ENCODE data around the gene ADAM22.

ADAM22 gene

DNA sequence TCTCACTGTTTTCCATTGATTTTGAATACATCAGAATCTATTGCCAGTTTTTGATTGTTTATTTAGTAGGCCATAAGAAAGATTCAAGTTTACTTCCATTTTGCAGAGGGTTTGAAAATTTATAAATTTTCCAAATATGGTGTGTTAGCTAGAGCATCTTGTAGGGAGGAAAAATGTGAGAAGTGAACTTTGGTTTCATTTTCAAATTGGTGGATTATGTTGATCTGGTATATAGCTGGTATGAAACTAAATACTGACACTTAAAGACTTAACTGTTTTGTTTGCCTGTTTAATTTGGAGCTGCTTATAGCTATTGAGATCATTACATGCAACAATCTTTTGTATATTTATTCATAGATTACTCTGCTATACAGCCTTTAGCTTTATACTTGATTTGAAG, 108.1 kb downstream of the ADAM22 start:
- DNase-seq (ENCODE audit: low read depth) = no peak

DNA sequence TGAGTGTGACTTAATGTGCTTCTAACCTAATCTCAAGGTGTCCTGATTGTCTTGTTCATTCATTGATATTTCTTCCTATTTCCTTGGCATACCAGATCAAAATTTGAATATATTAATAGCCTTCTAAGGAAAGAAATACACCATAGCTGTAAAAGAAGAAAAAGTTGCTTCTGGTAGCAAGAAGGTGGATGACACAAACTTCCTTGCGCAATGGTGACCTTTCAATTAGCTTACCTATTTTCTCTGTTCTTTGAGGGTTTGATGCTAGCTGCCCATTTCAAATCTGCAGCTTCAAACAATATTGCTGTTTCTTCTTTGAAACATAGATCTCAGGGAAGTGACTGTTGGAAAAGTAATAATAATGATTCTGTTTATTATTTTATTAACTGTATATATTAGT, 108.8 kb downstream of the ADAM22 start:
- no peak for DNase-seq (ENCODE audit: low read depth)

DNA sequence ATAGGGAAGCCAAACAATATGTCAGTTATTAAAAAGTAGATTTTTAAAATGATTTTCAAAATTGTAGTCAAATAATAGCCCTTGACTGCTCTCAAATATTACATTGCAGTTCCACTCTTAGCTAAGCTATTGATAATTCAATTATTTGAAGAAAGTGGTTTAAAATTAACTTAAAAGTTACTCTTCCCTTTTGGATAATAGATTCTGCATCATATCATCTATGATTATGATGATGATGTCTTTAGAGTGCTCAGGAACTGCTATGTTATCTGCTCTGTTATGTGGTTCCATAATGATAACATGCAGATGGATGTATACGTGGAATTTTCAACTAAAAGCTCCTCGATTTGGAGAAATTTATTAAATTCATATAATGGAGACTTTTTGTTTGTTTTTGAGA, 110.0 kb downstream of the ADAM22 start:
- no peak for DNase-seq (ENCODE audit: low read depth)

DNA sequence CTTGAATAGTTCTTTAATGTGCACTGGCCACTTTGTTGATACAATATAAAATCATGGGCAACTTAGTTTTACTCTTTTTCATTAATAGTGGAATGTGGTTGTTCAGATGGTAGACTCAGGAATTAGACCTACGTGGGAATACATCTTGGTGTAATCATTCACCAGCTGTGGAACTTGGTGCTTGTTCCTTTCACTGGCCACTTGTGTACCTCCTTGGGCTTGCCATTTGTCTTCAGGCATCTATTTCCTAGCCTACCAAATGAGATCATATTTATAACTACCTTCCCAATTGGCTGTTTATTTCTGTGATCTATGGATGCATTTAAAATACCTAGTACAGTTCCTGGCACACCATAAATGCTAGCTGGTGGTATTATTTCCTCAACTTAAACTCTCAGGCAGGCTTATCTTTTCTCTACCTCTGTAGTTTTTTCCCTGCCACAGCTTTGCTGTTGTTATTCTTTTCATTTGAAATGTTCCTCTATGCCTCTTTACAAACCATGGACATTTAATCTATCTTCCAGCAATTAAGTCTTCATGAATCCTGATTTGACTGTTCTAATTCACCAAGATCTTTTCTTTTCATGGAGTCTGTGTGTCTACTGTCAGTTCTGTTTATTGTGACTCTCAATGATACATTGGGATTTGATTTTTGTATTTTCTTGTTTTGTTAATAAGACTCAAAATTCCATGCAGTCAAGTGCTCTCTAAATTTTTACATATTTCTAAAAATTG, 113.0 kb downstream of the ADAM22 start:
- DNase-seq (ENCODE audit: low read depth) = no peak

DNA sequence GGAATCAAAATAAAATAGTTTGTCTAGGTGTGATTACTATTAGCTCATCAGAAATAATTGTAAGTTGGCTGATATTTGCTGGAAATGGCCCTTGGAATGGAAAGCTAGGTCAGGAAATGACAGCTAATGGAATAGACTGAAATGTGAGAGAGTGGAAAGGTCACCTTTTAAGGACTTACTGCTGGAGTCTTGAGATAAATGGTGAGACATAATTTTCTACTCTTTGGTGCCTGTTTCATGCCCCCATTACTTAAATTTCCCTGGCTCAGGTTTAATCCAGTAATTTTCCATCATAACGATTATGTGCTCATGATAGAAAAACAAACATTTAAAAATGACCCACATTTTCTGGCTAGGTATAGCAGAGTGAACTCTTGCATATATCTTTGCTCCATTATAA, 123.6 kb downstream of the ADAM22 start:
- DNase-seq (ENCODE audit: low read depth) = no peak

DNA sequence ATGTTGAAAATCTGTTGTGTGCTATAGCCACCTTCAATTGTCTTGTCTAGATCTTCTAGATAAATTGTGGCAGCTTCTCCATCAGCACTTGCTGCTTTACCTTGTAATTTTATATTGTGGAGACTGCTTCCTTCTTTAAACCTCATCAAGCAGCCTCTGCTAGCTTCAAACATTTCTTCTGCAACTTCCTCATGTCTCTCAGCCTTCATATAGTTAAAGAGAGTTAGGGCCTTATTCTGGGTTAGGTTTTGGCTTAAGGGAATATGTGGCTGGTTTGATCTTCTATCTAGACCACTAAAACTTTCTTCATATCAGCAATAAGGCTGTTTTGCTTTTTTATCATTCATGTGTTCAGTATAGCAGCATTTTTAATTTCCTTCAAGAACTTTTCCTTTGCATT, 128.2 kb downstream of the ADAM22 start:
- DNase-seq (ENCODE audit: low read depth) = no peak

DNA sequence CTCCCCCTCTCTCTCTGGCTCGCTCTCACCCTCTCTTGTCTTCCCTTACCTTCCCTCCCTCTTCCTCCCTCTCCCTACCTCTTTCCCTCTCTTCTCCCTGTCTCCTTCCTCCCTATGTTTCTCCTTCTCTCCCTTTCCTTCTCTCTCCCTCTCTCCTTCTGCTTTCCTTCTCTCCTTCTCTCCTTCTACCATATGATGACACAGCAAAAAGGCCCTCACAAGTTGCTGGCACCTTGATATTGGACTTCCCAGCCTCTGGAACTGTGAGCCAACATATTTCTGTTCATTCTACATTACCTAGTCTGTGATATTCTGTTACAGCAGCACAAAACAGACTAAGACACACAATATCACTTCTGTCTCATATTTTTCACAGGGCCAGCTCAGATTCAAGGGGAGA, 135.0 kb downstream of the ADAM22 start:
- no peak for DNase-seq (ENCODE audit: low read depth)

DNA sequence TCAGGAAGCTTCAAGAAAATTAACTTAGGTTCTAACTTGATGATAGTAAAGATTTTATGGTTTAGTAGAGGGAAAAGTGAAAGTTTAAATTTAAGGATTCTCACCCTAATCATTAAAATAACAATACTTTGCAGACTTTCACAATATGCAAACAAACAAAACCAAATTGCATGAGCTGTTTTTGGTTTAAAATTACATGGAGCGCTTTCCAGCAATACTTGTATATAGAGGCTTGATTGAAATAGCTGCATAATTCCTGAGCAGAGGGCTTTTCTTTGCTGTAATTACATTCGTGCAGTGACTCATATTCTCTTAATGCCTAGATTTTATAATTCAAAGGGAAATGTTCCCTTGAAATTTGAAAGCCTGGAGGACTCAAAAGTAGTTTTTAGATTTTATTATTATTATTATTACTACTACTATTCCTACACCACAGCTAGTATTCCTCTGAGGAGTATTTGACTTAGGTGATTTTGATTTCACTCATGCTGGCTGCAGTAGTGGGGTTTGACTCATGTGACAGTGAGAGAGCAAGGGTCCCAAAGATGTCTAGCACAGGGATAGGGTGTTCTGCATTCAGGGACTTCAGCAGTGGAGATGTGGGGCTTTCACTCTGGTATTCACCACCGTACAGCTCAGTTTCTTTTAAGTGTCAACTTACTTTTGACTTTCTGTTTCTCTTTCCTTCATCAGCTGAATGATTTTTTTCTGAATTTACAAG, 138.1 kb downstream of the ADAM22 start:
- no peak for DNase-seq (ENCODE audit: low read depth)

DNA sequence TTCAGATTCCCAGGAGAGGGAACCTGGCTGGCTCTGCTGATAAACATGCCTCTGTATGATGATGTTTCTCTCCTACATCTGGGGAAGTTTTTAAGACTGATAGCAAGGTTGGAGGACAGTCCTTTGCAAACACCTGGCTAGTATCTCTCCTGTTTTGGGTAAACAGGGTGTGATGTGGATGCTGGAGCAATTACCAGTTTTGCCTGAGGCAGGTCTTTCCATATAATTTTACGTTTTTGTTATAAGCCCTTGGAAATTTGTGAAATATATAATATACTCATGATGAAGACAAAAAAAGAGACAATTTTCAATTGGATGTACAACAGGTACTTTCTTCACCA, 138.6 kb downstream of the ADAM22 start:
- no peak for DNase-seq (ENCODE audit: low read depth)

DNA sequence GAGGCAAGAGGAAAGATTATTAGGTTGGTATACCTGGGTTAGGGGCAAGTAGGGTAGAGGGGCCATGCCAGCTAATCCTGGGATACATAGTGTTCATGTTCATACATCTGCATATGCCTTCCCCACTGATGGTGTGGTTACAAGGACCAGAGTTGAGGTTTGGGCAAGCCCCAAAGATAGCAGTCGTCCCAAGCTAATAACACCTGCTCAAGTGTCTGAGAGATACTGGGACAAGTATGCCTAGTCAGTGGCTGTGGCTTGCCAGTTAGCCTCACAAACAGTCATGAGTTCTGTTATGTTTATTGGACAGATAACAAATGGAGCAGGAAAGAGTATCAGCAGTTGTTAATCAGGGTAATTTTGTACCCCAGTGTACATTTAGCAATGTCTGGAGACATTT, 139.6 kb downstream of the ADAM22 start:
- no peak for DNase-seq (ENCODE audit: low read depth)

DNA sequence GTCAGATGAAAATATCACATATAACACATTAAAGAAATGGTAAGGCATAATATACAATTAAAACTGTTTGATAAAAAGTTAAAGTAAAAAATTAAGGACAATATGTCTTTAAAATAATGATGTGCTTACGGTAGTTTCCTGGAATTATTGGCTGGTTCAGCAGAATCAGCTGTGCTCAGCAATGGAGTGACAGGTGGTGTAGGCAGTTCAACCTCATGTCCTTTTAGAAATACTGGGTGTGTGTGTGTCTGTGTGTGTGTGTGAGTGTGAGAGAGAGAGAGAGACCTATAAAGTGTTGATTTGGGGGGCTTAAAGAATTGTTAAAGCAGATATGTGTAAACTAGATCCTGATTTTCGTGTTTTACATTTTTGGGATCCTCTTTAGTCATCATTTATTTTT, 141.2 kb downstream of the ADAM22 start:
- no peak for DNase-seq (ENCODE audit: low read depth)

DNA sequence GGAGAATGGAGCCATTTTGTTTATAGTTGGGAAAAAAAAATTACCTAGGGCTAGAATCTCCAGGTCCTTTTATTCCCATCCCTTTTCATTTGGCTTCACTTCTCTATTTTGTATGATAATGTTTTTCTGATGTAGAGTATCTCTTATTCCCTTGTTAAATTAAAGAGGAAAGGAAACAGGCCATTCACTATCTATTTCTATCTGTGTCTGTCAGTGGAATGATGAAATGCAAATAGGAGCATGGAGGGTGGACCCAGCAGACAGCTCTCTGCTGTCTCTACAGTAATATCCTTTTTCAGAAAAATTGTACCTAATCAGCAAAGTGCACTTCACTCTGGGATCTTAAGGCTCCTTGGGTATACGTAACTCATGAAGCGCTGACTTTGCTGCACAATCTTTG, 149.8 kb downstream of the ADAM22 start:
- no peak for DNase-seq (ENCODE audit: low read depth)

DNA sequence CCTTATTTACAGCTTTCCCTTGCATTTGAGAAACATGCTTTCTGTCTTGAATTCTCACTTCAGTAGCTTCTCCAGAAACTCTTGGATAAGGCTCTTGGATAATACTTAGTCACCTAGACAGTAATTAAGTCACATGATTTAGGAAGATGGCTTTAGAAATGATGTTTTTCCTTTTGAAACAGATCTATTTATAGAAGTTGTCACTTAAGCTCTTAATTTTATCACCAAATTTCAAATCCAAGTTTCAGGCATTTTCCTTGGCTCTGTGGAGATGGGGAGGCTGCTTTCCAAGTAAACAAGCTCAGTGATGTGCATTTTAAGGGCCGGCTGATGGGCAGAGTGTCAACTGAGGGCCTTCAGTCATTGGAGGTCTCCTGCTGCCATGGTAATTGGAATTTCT, 155.5 kb downstream of the ADAM22 start:
- DNase-seq (ENCODE audit: low read depth) = no peak

DNA sequence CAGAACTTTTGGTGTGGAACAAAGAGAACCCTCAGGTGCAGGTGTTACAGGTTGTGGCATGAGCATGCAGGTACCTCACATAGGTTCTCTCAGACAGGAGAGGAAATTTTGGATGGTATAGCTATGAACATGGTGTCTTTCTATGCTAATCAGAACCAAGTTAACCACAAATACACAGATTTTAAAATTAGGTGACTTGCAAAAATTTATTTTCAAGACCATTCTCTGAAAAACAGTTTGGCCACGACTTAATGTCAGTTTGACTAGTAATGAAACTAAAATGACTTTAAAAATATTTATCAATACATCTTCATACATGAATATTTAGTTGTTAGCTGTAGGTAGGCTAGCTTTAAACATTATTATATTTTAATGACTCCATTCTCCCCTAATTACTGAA, 156.2 kb downstream of the ADAM22 start:
- DNase-seq (ENCODE audit: low read depth) = no peak

DNA sequence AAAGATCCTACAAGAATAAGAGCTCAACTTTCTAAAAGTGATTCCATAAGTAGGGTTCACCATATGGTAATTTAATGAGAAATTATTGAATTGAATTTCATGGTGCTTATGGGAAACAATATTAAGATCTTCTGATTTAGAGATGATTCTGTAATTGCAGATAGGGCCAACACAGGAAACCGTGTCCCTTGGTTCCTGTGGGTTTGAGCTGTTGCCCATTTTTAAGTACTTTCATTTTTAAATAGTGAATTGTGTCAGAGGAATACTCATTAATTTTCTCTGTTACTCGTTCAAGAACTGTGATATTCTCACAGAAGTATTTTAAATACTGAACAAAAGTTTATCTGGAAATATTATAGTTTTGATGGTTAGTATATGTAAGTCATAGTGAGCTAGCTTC, 156.6 kb downstream of the ADAM22 start:
- no peak for DNase-seq (ENCODE audit: low read depth)

DNA sequence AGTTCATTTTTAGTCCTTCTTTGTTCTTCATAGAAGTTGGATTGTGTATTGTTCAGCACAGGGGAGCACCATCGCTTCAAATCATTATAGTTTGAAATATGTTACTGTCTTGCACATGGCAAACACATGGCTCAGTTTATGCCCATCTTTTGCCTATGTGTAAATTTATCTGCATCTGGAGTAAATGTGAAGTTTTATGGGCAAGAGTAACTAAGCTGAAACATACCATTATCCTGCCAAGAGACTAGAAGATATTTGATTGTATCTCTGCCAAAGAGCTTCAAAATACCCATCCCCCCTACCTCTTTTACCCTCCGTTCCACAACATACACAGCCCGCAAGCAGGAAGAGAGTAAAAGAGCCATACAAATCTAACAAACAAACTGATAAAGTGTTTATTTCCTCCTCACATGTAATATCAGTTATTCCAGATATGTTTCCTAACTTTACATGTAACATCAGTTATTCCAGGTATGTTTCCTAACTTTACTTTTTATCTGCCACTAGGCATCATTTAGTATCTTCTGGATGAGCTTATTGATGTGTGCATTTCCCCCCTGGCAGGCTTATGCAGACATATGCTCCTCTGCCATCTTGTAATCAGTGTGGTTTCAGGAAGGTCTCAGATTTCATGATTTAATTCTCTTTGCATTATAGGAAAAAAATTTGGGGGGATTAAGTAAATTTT, 158.1 kb downstream of the ADAM22 start:
- DNase-seq (ENCODE audit: low read depth) = no peak

DNA sequence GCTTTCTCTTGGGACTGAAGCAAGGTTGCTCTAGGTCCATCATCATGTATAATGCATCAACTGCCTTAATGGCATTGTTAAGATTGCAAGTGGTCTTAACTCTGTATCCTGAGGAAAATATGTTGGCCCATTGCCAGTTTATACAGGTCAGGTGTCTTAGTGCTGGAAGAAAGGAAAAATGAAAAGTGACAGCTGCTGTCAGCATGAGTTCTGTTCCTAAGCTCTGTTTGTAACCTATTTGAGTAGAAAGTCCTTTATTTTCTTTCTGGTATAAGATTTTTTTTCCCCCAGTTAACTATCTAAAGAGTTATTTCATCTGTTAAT, 158.6 kb downstream of the ADAM22 start:
- DNase-seq (ENCODE audit: low read depth) = no peak

DNA sequence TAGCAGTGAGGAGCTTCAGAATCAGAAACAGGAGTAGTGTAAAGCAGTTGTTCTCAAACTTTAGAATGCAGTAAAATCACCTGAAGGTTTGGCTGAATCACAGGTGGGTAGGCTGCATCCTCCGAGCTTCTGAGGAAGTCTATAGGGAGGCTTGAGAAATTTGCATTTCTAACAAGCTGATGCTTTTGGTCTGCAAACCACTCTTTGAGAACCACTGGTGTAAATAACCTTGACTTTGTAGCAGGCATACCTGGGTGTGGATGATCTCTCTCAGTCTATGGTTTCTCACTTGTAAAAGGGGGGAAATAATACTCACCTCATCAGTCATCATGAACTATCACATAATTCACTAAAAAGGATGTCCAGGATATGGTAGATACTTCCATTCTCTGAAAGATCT, 167.7 kb downstream of the ADAM22 start:
- no peak for DNase-seq (ENCODE audit: low read depth)

DNA sequence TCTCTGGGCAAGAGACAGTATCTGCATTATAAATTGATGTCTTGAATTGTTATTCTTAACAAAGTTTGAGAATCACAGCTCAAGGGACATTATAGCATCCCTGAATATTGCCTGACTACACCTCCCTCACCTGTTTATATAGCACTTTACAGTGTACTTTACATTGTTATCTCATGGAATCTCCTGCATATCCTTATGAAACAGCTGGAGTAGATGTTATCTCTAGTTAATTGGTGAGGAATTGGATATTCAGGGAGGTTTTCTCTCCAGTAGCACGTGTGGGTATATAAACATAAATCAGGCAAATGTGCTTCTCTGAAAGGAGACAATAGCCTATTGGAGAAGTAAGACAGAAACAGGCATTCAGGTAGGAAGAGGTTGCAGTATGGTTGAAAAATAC, 168.6 kb downstream of the ADAM22 start:
- no peak for DNase-seq (ENCODE audit: low read depth)

DNA sequence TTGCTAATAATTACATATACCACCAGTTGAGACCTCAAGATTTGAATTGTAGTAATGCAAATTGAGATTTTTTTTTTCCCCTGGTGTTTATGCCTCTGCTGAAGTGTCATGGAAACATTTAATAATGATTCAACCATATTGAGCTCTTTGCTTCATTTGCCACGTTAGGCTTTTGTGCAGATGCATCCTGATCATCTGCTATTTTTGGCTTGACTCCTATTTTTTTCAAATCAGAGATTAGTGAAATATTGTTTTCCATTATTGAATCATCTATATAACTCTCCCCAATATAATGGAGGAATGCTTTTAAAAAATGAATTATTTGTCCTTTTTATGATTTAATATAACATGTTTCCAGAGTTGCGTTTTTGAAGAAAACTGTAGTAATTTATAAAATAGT, 170.7 kb downstream of the ADAM22 start:
- DNase-seq (ENCODE audit: low read depth) = no peak

DNA sequence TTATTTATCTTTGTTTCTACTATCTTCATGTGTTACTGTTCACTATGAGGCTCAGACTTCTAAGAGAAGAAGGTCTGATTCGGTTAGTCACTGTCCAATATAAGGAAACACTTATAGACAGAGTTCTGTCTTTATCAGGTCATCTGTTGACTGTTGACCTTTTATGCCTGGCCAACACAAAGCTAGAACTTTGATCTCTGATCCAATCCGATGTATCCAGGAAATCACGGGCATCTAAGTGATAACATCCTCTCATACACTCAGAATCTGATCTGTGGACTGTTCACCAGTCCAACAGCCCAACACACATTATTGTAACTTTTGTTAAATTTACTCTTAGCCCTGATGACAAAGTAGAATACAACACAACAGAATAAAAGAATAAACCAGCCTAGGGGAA, 171.2 kb downstream of the ADAM22 start:
- no peak for DNase-seq (ENCODE audit: low read depth)

DNA sequence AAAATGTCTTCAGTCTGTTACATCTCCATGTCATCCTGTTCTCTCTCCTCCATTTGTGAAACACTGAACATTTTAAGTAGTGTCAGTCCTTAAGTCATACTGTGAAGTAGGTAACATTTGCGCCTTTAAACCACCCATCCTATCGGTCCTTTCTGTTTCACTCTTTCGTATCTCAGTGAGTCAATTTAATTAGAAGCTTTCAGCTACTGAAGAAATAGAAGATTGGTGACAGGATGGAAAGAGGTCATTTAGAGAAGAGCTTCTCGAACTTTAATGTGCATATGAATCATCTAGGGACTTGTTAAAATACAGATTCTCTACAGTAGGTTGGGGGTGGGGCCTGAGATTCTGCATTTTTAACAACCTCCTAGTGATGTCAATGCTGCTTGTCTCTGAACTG, 172.4 kb downstream of the ADAM22 start:
- peak; percentile 4 for DNase-seq (ENCODE audit: low read depth)

DNA sequence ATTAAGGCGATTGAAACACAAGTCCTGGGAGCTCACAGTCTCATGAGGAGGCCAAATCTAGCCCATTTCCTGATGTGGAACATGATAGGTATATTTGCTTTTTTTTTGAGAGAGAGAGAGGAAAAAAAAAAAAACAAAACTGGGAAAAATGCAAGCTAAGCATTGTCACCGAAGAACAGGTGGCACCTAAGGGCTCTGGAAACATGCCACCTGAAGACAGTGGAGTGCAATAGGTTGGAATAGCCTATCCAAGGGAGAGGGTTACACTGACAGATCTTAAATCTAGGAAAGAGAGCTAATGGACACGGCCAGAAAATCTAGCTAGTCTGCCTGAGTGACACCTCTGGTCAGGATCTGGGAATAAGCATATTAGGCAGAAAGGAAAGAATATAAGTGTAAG, 175.6 kb downstream of the ADAM22 start:
- no peak for DNase-seq (ENCODE audit: low read depth)

All from activated T-cell treated with anti-CD3 and anti-CD28 coated beads for 48 hours (primary cell).